ENCODE results near the gene TAPBP.

- TF ChIP-seq CTCF (IDR thresholded peaks at IDR 0.05): no peak
- TF ChIP-seq POLR2A (IDR thresholded peaks at IDR 0.05): peak; percentile 17 to 40
These were observed 1.3 kb upstream of the TAPBP start for GRCh38 chr6:33314943-33315792.

All from Peyer's patch (tissue), 4 donors.